ENCODE measurements around the gene KRTAP24-1. TPM values are rescaled to one million over a fixed set of nuclear protein-coding genes. Genes with fewer than 3 reads are reported as not detected.

KRTAP24-1 gene
- total and polyA plus RNA-seq, 2 of the 13 experiments (the other 11 are each of a cell fraction or from before 2014, with no cell fraction given), result not detected

GRCh38 chr21:30315701-30316100, 33.0 kb upstream of the KRTAP24-1 start:
- Histone ChIP-seq H3K36me3 (replicated peaks in 1 of 2; ENCODE audit: control insufficient read depth in 1 of 2, insufficient read depth in 2 of 2, low read length in 2 of 2) (no peaks in the 10 kb centered on the region), H4K20me1 (ENCODE audit: insufficient read depth, low read length) (no peaks in the 10 kb centered on the region), H3K9ac (ENCODE audit: insufficient read depth, low read depth, low read length) (no peak overlapping the region), H3K79me2 (ENCODE audit: insufficient read depth, low read length) (no peaks in the 10 kb centered on the region), H3K9me3 (ENCODE audit: low read length) (peaks cover 93% of the 10 kb centered on the region), H3K4me1 (ENCODE audit: insufficient read depth, low read length) (no peaks in the 10 kb centered on the region), H3K27ac (ENCODE audit: extremely low read length, insufficient read depth, low read length) (no peak overlapping the region), H3K4me2 (ENCODE audit: low read depth, low read length) (no peak overlapping the region), H2AFZ (ENCODE audit: low read length) (no peak overlapping the region), H3K27me3 (ENCODE audit: control insufficient read depth in 1 of 2, insufficient read depth in 2 of 2, low read length in 2 of 2) (no peaks in the 10 kb centered on the region), H3K4me3 (replicated peaks in 1 of 3; ENCODE audit: insufficient read depth in 1 of 3, low read depth in 2 of 3, low read length in 3 of 3) (no peak overlapping the region)
- intact Hi-C loops (cut with micrococcal nuclease; ENCODE audit: unreplicated experiment) (no loop called here), in situ Hi-C loops (cut with HindIII; ENCODE audit: extremely low pct_ligation_motif_present, low pct_unique_long_range_greater_than_20kb) (no loop called here)
- BruUV-seq (replicated peaks), result no TSS peak
- FAIRE-seq (no peak), ATAC-seq (no peak), DNase-seq (ENCODE audit: low spot score) (no peak)
- 2% methylated on average over 2 of the region's 2 CpGs for WGBS (ENCODE audit: low lambda C conversion rate)
- ChIA-PET CTCF (ENCODE audit: low intra/inter-chr PET ratio, low total read pairs) (no interaction called here), POLR2A (no interaction called here)
- TF ChIP-seq POLR2G (IDR thresholded peaks at IDR 0.05; ENCODE audit: low read depth, low read length) (no peak), CREB1 (IDR thresholded peaks at IDR 0.05) (peak; percentile 76), CREB1 (CRISPR knock-in tag; IDR thresholded peaks at IDR 0.05) (no peak), ATF7 (IDR thresholded peaks at IDR 0.05) (peak; percentile 89), ATF7 (CRISPR knock-in tag; IDR thresholded peaks at IDR 0.05) (no peak)

GRCh38 chr21:30306884-30307283, 24.1 kb upstream of the KRTAP24-1 start:
- DNase-seq (ENCODE audit: low spot score) (no peak), FAIRE-seq (no peak), ATAC-seq (no peak)
- Histone ChIP-seq H3K9me3 (ENCODE audit: low read length) (peaks cover 82% of the 10 kb centered on the region), H3K4me1 (ENCODE audit: insufficient read depth, low read length) (no peaks in the 10 kb centered on the region), H3K27me3 (ENCODE audit: control insufficient read depth in 1 of 2, insufficient read depth in 2 of 2, low read length in 2 of 2) (no peaks in the 10 kb centered on the region), H3K36me3 (replicated peaks in 1 of 2; ENCODE audit: control insufficient read depth in 1 of 2, insufficient read depth in 2 of 2, low read length in 2 of 2) (no peaks in the 10 kb centered on the region), H3K27ac (ENCODE audit: extremely low read length, insufficient read depth, low read length) (no peak overlapping the region), H2AFZ (ENCODE audit: low read length) (no peak overlapping the region), H3K4me3 (replicated peaks in 1 of 3; ENCODE audit: insufficient read depth in 1 of 3, low read depth in 2 of 3, low read length in 3 of 3) (no peak overlapping the region), H3K79me2 (ENCODE audit: insufficient read depth, low read length) (no peaks in the 10 kb centered on the region), H3K4me2 (ENCODE audit: low read depth, low read length) (no peak overlapping the region), H4K20me1 (ENCODE audit: insufficient read depth, low read length) (no peaks in the 10 kb centered on the region), H3K9ac (ENCODE audit: insufficient read depth, low read depth, low read length) (no peak overlapping the region)
- CTCF ChIA-PET (ENCODE audit: low intra/inter-chr PET ratio, low total read pairs), result no interaction called here
- 34% methylated on average over 2 of the region's 2 CpGs for WGBS (ENCODE audit: low lambda C conversion rate)
- in situ Hi-C loops (cut with HindIII; ENCODE audit: extremely low pct_ligation_motif_present, low pct_unique_long_range_greater_than_20kb) (no loop called here), intact Hi-C loops (cut with micrococcal nuclease; ENCODE audit: unreplicated experiment) (no loop called here)
- no peak for TF ChIP-seq PLRG1 (conservative IDR thresholded peaks at IDR 0.05)
- no peak for TF ChIP-seq ZNF546 (CRISPR knock-in tag; conservative IDR thresholded peaks at IDR 0.05)
- TF ChIP-seq ZBTB38 (CRISPR knock-in tag; IDR thresholded peaks at IDR 0.05), result no peak
- TF ChIP-seq BHLHE40 (IDR thresholded peaks at IDR 0.05; ENCODE audit: low read length), result no peak
- TF ChIP-seq ZNF382 (CRISPR knock-in tag; IDR thresholded peaks at IDR 0.05; ENCODE audit: borderline replicate concordance), result no peak
- no peak for TF ChIP-seq EZH2 (conservative IDR thresholded peaks at IDR 0.05; ENCODE audit: low read depth, low read length)
- no peak for TF ChIP-seq ZNF18 (CRISPR knock-in tag; IDR thresholded peaks at IDR 0.05; ENCODE audit: insufficient replicate concordance)
- TF ChIP-seq GATAD1 (CRISPR knock-in tag; IDR thresholded peaks at IDR 0.05), result no peak
- TF ChIP-seq ZNF616 (CRISPR knock-in tag; IDR thresholded peaks at IDR 0.05; ENCODE audit: low read depth), result no peak
- no peak for TF ChIP-seq MED13 (CRISPR knock-in tag; IDR thresholded peaks at IDR 0.05)
- TF ChIP-seq PTBP1 (IDR thresholded peaks at IDR 0.05; ENCODE audit: low read depth, low read length, poor library complexity, severe bottlenecking), result no peak
- no peak for TF ChIP-seq ZNF230 (CRISPR knock-in tag; IDR thresholded peaks at IDR 0.05)
- TF ChIP-seq ELF4 (CRISPR knock-in tag; IDR thresholded peaks at IDR 0.05; ENCODE audit: borderline replicate concordance), result no peak
- TF ChIP-seq DNMT1 (CRISPR knock-in tag; IDR thresholded peaks at IDR 0.05), result no peak
- TF ChIP-seq ESRRA (CRISPR knock-in tag; IDR thresholded peaks at IDR 0.05; ENCODE audit: low read depth), result no peak
- TF ChIP-seq CREM (IDR thresholded peaks at IDR 0.05), result no peak
- no peak for TF ChIP-seq CREM (CRISPR knock-in tag; IDR thresholded peaks at IDR 0.05)
- TF ChIP-seq MTF2 (CRISPR knock-in tag; IDR thresholded peaks at IDR 0.05; ENCODE audit: borderline replicate concordance), result no peak
- BruUV-seq (replicated peaks), result no TSS peak
- POLR2A ChIA-PET, result no interaction called here
